Erythroblast (primary cell): ENCODE results near the gene GFOD1.
"Not testable (repeated sequence)": the region's sequence is repeated elsewhere in the genome, so short reads cannot be mapped to it uniquely, and the experiment has no call there.

Experiments
- DNase-seq, 2 experiments: peaks; one replicate each; lab custom pipeline; 2025; lab: John Stamatoyannopoulos, UW
- GATA1 ChIP-seq: IDR thresholded peaks from 2 replicates; pipeline ENCODE4 v1.6.1; 2011; ENCODE audit warnings: low read depth, mild to moderate bottlenecking, control low read depth, low read length, moderate library complexity
- POLR2A ChIP-seq: IDR thresholded peaks from 2 replicates; pipeline ENCODE4 v1.6.1; 2011; ENCODE audit warnings: mild to moderate bottlenecking, low read length

The GFOD1 gene

DNA sequence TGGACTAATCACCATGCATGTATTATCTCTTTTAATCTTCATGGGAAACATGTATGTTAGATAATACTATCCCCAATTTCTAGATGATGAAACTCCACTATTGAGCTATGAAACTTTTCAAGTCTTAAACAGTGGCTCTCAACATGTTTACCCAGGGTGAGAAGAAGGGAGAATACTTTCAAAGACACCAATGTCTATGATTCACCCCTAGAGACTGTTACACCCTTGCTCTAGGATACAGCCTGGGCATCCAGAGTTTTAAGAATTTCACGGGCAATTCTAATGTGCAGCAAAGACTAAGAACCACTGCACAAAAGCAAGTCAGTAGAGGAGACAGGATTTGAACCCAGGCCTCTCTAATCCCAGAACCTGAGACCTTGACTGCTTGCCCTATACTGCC is 47.8 kb downstream of the GFOD1 start:
- DNase-seq = no peak
- no peak for TF ChIP-seq POLR2A
- no peak for TF ChIP-seq GATA1

DNA sequence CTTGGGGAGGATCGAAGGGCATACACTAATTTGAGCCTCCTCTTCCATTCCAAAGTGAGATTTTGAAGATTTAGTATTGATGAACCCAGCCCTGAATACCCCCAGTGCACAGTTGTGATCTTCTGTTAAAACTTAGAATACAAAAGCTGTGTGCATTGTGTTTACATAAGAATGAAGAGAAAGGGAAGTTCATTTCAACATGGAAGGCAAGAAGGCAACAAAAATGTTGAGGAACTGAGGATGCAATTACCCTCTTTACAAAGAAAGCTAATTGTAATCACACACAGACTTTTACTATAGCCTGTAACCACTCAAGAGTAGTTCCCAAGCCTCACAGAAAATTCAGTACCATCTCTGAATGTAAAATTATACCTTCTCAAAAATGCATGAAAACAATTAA is 49.3 kb downstream of the GFOD1 start:
- TF ChIP-seq GATA1 (no peak), POLR2A (no peak)
- no peak for DNase-seq

DNA sequence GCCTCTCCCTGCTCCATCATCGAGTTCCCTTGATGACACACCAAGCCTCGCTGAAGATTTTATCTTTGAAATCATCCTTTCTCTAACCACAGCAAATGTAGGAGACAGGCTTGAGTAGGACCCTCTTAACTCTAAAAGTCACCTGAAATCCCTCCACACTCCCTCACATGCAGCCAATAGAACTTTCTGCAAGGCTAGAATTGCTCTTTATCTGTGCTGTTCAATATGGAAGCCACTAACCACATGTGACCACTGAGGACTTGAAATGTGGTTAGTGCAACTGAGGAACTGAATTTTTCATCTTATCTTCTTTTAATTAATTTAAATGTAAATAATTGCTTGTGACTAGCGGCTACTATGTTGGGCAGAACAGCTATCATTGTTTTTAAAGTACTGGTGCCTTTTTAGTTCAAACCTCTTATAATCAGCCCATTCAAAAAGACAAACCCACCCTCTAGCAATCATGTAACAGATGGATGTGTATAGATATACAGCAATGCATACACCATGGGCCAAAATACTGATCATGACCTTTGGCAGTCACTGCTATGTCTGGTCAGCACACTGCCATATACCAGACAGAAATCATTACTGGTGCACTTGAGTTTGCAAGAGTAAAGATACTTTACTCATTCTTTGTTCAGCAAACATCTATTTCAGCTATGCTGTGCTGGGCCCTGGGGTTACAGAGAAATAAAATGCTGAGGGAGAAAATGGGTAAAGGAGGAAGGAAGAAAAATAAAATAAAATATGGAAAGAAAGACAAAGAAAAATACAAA is 50.0 kb downstream of the GFOD1 start:
- TF ChIP-seq GATA1 (no peak), POLR2A (no peak)

DNA sequence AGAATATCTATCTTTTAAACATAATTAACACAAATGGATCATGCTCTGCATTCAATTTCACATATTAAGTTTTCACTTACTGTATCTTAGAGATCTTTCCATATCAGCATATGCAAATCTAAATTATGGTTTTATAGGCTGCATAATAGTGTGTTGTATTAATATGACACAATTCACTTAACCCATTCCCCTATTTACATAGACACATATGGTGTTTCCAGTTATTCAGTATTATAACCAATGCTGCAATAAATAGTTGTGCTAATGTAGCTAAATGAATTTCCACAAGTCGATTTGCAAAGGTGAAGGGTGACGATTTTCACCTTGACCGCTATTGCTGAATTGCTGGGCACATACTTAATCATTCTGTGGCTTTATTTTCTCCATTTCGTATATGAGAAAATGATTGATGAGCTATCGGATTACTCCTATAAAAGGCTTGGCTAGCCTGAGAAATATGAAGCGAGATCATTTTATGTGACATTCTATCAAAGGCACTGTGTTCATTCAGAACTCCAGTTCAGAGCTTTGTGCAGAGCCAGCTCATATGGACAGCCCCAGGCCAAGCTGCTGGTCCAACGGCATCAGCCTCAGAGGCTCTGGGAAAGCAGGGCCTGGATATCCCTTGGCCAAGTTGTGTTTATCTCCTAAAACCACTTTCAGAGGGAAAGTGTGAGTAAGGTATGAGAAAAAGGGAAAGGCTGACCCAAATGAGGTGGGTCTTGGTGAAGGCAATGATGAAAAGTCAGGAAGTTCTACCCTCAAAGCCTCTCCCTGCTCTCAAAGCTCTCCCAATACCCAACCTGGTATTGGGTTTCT is 50.8 kb downstream of the GFOD1 start:
- no peak for DNase-seq
- TF ChIP-seq GATA1 (no peak), POLR2A (no peak)

More for the DNA sequence above, 50.0 kb downstream of the GFOD1 start:
- peak in 1 of 2 experiments; percentile 46 for DNase-seq

DNA sequence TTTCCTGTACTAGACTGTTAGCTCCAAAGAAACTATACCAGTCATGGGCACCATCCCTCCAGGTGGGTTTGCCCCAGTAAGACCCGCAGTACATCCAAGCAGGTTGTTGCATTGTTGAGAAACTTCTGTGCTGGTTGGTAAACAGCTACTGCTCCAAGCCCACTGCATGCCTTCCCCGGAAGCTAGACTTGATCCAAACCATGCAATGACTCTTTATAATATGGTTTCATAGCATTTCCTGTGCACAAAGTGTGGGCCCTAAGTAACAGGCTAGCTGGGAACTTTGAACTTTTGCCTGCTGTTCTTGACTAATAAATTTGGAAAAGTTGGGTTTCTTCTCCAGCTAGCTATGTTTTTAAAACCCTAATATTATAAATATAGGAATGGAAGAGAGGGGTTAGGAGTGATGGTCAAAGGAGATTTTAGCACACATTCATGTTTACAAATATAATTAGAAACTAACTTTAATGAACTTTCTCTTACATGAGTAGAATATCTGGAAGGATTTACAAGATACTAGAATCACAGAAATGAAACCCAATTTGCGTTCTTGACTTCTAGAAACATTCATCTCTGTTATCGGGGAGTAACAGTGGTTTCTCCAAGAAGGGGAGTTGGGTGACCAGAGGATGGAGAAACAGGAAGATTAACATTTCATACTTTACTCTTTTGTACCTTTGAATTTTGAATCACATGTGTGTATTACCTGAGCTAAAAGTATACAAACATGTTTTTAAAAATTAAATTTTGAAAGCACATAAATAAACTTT is 51.7 kb downstream of the GFOD1 start:
- no peak for DNase-seq

DNA sequence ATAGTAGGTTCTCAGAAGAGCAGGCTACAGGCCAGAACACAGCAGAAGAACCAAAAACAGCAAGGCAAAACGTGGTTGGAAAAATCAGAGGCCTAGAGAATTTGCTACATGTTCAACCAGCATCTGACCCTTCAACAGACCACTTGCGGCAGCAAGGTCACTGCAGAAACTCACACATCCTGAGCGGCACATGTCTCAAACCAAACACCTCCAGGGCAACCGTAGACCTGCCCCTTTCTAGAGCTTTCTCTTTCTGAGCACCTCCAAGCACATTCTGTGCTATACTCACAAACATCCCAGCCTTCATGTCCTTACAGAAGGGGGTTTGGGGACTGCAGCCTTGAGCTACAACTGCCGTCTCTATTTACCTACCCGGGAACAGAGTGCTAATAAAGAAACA is 52.6 kb downstream of the GFOD1 start:
- DNase-seq = no peak
- TF ChIP-seq POLR2A = no peak
- TF ChIP-seq GATA1 = no peak

More for the DNA sequence above, 51.7 kb downstream of the GFOD1 start:
- no peak for TF ChIP-seq GATA1
- TF ChIP-seq POLR2A = no peak

DNA sequence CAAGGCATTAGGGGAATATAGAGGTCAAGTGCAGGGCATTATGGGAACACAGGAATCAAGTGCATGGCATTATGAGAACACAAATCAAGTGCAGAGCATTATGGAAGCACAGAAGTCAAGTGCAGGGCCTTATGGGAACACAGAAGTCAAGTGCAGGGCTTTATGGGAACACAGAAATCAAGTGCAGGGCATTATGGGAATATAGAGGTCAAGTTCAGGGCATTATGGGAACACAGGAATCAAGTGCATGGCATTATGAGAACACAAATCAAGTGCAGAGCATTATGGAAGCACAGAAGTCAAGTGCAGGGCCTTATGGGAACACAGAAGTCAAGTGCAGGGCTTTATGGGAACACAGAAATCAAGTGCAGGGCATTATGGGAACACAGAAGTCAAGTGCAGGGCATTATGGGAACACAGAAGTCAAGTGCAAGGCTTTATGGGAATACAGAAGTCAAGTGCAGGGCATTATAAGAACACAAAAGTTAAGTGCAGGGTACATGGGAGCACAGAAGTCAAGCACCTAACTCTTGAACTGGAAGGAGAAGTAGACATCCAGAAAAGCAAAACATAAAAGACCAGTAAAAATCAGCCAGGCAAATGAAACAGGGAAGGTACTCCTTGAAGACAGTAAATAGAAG is 53.1 kb downstream of the GFOD1 start:
- not testable (repeated sequence) for DNase-seq

DNA sequence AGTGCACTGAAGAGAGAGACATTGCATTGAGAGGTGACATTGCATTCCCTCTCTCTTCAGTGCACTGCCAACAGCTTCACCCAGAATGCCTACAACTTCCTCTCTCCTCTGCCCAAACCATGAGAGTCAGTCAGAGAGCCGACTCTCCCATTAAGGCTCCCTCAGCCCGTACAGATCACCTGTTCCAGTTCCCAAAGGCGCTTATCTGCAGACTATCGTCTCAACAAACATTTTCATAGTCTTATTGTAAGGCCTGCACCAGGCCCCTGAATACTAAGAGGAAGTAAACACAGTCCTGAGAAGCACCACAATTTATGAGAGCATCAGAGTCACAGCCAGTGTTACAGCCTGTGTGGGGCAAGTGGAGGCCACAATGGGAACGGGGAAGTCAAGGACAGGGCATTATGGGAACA is 53.7 kb downstream of the GFOD1 start:
- TF ChIP-seq POLR2A = no peak
- TF ChIP-seq GATA1 = no peak
- DNase-seq = no peak

DNA sequence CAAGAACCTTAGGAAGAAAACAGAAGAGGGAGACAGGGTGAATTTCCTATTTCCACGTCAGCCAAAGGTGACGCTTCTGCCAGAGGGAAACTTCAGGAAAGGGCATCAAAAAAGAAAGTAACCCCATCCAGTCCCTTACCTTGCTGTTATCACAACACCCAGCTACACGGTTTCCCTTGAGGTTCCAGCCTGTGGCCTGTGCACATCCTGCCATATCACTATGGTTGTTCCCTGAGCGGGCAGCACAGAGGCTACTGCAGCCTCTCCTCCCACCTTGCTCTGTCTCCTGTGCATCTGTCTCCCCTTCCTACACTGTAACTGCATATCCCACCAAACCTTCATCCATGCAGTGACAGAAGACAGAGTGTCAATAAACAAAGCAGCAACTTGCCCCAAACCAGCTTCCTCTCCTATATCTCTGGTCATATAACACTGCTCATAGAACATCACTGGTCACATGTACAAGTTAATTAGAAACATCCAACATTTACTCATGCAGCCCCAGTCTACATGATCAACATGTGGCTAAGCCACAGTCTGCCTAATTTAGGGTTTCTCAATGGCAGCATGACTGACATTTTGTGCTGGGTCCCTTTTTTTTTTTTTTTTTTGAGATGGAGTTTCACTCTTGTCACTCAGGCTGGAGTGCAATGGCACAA is 54.7 kb downstream of the GFOD1 start:
- TF ChIP-seq GATA1 = no peak
- TF ChIP-seq POLR2A = no peak

DNA sequence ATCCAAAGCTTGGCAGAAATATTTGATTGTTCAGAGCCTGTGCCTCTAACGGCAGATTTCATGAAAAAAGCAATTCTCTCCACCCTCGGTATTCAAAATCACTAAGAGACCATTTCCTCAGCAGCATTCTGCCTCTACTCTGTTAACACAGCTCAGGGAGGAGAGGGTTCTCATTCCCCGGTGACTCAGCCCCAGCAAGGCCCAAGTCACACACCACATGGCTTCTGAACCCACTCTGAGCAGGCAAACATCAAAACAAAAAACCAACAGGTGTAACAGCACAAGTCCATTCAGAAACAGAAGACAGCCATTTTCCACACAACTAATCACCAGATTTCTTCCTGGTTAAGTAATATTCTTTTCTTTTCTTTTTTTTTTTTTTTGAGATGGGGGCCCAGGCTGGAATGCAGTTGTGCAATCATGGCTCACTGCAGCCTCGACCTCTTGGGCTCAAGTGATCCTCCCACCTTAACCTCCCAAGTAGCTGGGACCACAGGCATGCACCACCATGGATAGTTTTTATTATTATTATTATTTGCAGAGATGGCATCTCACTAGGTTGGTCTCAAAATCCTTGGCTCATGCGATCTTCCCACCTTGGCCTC is 55.4 kb downstream of the GFOD1 start:
- DNase-seq = no peak
- TF ChIP-seq GATA1 (no peak), POLR2A (no peak)

More for the DNA sequence above, 54.7 kb downstream of the GFOD1 start:
- no peak for DNase-seq

DNA sequence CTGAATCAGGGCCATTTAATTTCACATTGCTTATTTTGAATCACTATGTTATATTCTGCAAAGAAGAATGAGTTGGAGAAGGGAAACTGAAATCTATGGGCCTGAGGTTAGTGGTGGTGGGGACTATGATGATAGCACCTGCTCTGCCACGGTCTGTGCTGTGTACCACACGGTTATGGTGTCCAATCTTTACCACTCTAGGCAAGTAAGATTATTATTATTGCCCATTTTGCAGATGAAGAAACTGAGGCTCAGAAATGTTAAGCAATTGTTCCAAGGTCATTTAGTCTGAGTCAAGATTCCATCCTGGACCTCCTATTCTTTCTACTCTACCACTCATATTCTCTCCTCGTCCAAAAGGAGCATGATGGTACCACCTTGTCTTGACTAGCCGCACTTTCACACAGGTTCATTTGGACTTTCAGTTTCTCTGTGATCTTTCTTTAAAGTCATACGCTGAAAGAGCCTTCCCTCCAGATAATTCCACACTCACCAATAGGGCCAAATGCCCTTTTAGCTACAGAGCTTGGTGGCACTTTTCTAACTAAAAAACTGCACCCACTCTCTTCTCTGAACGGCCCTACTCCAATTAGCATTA is 56.2 kb downstream of the GFOD1 start:
- no peak for TF ChIP-seq POLR2A
- TF ChIP-seq GATA1 = no peak
- DNase-seq = no peak

DNA sequence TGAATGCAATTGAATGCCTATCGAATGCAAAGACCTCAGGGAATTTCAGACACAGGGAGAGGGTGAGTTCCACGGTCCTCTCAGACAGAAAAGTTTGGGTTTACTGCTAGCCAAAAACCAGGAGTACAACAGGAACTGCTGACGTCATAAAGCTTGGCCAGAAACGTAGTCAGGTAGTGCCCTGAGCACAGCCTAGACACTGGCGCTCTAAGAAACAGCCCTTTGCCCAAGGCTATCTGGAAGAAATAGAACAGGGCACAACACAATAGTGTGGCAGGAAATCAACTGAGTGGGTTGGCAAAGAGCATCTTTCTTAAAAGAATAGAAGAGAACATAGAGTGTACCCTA is 58.0 kb downstream of the GFOD1 start:
- DNase-seq = no peak
- TF ChIP-seq POLR2A = no peak
- no peak for TF ChIP-seq GATA1
